Measurements from ENCODE around the gene PGLYRP1.

Gene PGLYRP1

DNA sequence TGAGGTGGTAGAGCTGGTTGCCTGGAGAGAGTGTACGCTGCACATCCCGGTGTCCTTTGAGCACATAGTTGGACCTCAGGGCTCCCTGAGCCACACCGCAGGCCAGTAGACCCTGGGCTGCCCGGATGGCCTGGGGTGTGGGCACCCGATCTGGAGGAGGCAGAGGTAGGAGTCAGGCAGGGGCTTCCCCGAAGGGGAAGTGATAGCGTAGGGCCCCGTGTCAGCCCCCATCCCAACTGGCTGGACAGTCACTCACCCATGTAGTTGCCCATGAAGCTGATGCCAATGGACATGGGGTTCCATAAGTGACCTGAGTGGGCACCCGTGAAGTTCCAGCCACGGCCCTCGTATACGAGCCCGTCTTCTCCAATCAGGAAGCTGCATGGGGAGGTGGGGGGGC lies 3.6 kb downstream of the PGLYRP1 start:
- TF ChIP-seq, protein P1, sequence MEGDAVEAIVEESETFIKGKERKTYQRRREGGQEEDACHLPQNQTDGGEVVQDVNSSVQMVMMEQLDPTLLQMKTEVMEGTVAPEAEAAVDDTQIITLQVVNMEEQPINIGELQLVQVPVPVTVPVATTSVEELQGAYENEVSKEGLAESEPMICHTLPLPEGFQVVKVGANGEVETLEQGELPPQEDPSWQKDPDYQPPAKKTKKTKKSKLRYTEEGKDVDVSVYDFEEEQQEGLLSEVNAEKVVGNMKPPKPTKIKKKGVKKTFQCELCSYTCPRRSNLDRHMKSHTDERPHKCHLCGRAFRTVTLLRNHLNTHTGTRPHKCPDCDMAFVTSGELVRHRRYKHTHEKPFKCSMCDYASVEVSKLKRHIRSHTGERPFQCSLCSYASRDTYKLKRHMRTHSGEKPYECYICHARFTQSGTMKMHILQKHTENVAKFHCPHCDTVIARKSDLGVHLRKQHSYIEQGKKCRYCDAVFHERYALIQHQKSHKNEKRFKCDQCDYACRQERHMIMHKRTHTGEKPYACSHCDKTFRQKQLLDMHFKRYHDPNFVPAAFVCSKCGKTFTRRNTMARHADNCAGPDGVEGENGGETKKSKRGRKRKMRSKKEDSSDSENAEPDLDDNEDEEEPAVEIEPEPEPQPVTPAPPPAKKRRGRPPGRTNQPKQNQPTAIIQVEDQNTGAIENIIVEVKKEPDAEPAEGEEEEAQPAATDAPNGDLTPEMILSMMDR (IDR thresholded peaks at IDR 0.05; ENCODE audit: poor library complexity, severe bottlenecking): no peak
- Histone ChIP-seq H3K36me3 (ENCODE audit: low read depth) (no peaks in the 10 kb centered on the region), H3K27me3 (ENCODE audit: insufficient read depth, poor library complexity, severe bottlenecking) (peaks cover 5% of the 10 kb centered on the region), H3K4me3 (ENCODE audit: severe bottlenecking) (no peak overlapping the region), H3K4me1 (ENCODE audit: insufficient read depth, poor library complexity, severe bottlenecking) (peaks cover 5% of the 10 kb centered on the region), H3K9me3 (ENCODE audit: severe bottlenecking) (no peaks in the 10 kb centered on the region), H3K27ac (ENCODE audit: poor library complexity, severe bottlenecking) (no peak overlapping the region)
- DNase-seq (ENCODE audit: low spot score): no peak
- no peak for ATAC-seq (ENCODE audit: low read depth)

DNA sequence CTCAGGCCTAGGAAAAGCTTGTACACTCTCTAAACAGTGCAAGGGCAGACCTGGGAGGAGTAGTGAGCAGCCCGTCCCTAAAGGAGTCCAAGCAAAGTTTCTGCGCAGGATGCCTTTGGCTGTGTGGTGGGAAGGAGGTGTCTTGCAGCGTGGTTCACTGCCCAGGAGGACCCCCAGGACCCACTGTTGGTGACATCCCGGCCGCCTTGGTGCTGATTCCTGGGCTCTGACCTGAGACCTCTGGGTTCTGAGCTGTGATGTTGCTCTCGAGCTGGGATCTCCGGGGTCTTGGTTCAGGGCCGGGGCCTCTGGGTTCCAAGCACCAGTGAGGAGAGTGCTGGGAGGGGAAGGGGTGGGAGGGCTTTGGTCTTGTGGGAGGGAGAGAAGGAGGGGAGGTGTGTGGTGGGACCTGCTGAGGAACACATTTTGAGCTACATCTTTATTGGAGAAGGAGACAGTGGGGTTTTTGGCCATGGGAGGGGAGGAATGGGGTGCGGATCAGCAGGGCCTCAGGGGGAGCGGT lies 4.1 kb downstream of the PGLYRP1 start:
- Histone ChIP-seq H3K4me1 (ENCODE audit: insufficient read depth, poor library complexity, severe bottlenecking) (peaks cover 5% of the 10 kb centered on the region), H3K9me3 (ENCODE audit: severe bottlenecking) (no peaks in the 10 kb centered on the region), H3K4me3 (ENCODE audit: severe bottlenecking) (no peak overlapping the region), H3K27me3 (ENCODE audit: insufficient read depth, poor library complexity, severe bottlenecking) (peaks cover 5% of the 10 kb centered on the region), H3K27ac (ENCODE audit: poor library complexity, severe bottlenecking) (no peak overlapping the region), H3K36me3 (ENCODE audit: low read depth) (no peaks in the 10 kb centered on the region)
- DNase-seq (ENCODE audit: low spot score): no peak
- no peak for ATAC-seq (ENCODE audit: low read depth)
- TF ChIP-seq, protein P1 (IDR thresholded peaks at IDR 0.05; ENCODE audit: poor library complexity, severe bottlenecking): no peak

DNA sequence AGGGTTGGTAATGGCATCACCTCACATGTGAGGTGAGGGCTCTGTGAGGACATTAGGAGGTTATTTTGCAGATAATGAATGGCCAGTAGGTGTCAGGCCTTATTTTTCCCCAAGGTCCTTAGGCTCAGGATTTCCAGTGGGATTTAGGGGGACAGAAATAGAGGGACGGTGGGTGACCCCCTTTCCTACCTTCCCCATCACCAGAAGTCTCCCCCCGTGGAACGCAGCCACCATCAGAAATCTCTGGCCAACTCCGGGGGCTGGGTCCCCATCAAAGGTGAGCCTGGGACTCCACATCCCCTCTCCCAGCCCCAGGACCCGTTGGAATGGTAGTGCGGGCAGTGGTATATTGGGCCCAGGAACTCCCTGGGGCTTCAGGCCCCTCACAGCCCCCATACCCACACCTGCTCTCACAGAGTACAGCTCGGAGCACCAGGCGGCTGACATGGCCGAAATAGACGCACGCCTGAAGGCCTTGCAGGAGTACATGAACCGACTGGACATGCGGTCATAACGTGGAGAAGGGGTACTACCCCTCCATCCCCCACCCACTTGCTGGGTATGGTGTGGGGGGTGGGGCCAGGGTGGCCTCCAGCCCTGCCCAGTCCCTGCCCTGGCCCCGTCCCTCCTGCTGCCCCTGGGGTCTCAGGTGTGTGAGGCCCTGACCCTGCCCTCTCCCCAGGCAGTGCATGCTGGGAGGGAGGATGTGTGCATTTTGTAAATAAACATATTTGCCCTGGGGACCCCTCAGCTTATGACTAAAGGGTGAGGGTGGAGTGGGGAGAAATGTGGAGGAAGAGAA lies 4.8 kb downstream of the PGLYRP1 start:
- no peak overlapping the region for H3K27ac ChIP-seq (ENCODE audit: poor library complexity, severe bottlenecking)
- ATAC-seq (ENCODE audit: low read depth) (no peak), DNase-seq (ENCODE audit: low spot score) (no peak)
- H3K4me3 ChIP-seq (ENCODE audit: severe bottlenecking): no peak overlapping the region
- peaks cover 5% of the 10 kb centered on the region for H3K27me3 ChIP-seq (ENCODE audit: insufficient read depth, poor library complexity, severe bottlenecking)
- no peaks in the 10 kb centered on the region for H3K9me3 ChIP-seq (ENCODE audit: severe bottlenecking)
- TF ChIP-seq, protein P1 (IDR thresholded peaks at IDR 0.05; ENCODE audit: poor library complexity, severe bottlenecking): no peak
- H3K36me3 ChIP-seq (ENCODE audit: low read depth): no peaks in the 10 kb centered on the region
- peaks cover 5% of the 10 kb centered on the region for H3K4me1 ChIP-seq (ENCODE audit: insufficient read depth, poor library complexity, severe bottlenecking)

DNA sequence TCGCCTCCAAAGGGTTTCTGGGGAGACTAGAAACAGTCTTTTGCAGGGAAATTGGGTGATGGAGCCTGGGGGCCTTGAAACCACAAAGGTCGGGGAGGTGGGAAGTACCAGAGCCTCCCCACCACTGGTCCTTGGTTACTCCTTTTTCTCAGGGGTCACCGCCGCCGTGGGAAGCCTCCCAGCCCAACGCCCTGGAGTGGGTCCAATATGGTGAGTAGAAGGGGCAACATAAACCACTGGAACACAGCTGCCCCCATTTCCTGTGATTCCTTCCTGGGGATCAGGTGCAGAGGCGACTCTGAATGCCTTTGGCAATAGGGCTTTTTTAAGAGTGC lies 5.8 kb downstream of the PGLYRP1 start:
- no peak overlapping the region for H3K4me3 ChIP-seq (ENCODE audit: severe bottlenecking)
- H3K9me3 ChIP-seq (ENCODE audit: severe bottlenecking): no peaks in the 10 kb centered on the region
- H3K36me3 ChIP-seq (ENCODE audit: low read depth): no peaks in the 10 kb centered on the region
- H3K27ac ChIP-seq (ENCODE audit: poor library complexity, severe bottlenecking): no peak overlapping the region
- ATAC-seq (ENCODE audit: low read depth) (no peak), DNase-seq (ENCODE audit: low spot score) (no peak)
- TF ChIP-seq, protein P1 (IDR thresholded peaks at IDR 0.05; ENCODE audit: poor library complexity, severe bottlenecking): peak; percentile 63
- peaks cover 5% of the 10 kb centered on the region for H3K27me3 ChIP-seq (ENCODE audit: insufficient read depth, poor library complexity, severe bottlenecking)
- peaks cover 5% of the 10 kb centered on the region for H3K4me1 ChIP-seq (ENCODE audit: insufficient read depth, poor library complexity, severe bottlenecking)

Data from RWPE2 (cell line).